IMR-90 (cell line): ENCODE data around the gene CEL. TPM values are rescaled to one million over a fixed set of nuclear protein-coding genes. Genes with fewer than 3 reads are reported as not detected.

Source experiments
- ATAC-seq: fragments of 200-7000 bp; cut with Tn5 transposase; 2 replicates; pipeline ENCODE4 v1.9.1; 2020; ENCODE audit warnings: low read depth, mild to moderate bottlenecking, moderate library complexity
- BruUV-seq: library from RNA; stranded (reverse); fragments of 400-500 nt; replicated peaks from 2 replicates; lab custom pipeline; 2021; lab: Mats Ljungman, UMichigan
- CTCF ChIA-PET: fragments of 300-600 bp; formaldehyde crosslinking; extraction: SDS; loops from one replicate; lab custom pipeline; 2021; ENCODE audit warnings: antibody characterized with exemption; lab: Yijun Ruan, JAX
- POLR2A ChIA-PET: fragments of 300-600 bp; sonication (Branson Sonifier 250); formaldehyde crosslinking; loops from one replicate; lab custom pipeline; 2022; ENCODE audit warnings: antibody characterized with exemption; ENCODE audit not compliant: unreplicated experiment; lab: Charles Lee
- DNase-seq: peaks from one replicate; pipeline ENCODE4 v3.0.0; 2013
- H2AFZ ChIP-seq: replicated peaks from 2 replicates; pipeline ENCODE3; 2013; ENCODE audit warnings: low read length, mild to moderate bottlenecking; ENCODE audit not compliant: poor library complexity
- H2AK5ac ChIP-seq: 2 replicates; pipeline ENCODE4 v1.6.1; 2013; ENCODE audit warnings: low read depth, low read length, inconsistent platforms
- H2AK9ac ChIP-seq: replicated peaks from 2 replicates; pipeline ENCODE3; 2013; ENCODE audit warnings: mild to moderate bottlenecking, low read depth, low read length, moderate library complexity; ENCODE audit not compliant: poor library complexity
- H2BK120ac ChIP-seq: 2 replicates; pipeline ENCODE4 v1.6.1; 2013; ENCODE audit warnings: low read depth, low read length, inconsistent platforms
- H2BK15ac ChIP-seq: 3 replicates; pipeline ENCODE4 v1.6.1; 2013; ENCODE audit warnings: low read depth, low read length, inconsistent platforms
- H2BK20ac ChIP-seq: 2 replicates; pipeline ENCODE4 v1.6.1; 2013; ENCODE audit warnings: low read depth, mild to moderate bottlenecking, inconsistent platforms, low read length, moderate library complexity
- H2BK5ac ChIP-seq: 2 replicates; pipeline ENCODE4 v1.6.1; 2013; ENCODE audit warnings: mild to moderate bottlenecking, low read depth, low read length, inconsistent platforms; ENCODE audit not compliant: poor library complexity, severe bottlenecking
- H3K14ac ChIP-seq: replicated peaks from 2 replicates; pipeline ENCODE4 v1.6.1; 2013; ENCODE audit warnings: low read depth, low read length, inconsistent platforms
- H3K18ac ChIP-seq: 2 replicates; pipeline ENCODE4 v1.6.1; 2013; ENCODE audit warnings: low read depth, low read length, control low read depth
- H3K23ac ChIP-seq: 2 replicates; pipeline ENCODE4 v1.6.1; 2013; ENCODE audit warnings: low read depth, low read length, inconsistent platforms
- H3K27ac ChIP-seq: 2 replicates; pipeline ENCODE4 v1.5.1; 2013; ENCODE audit warnings: mild to moderate bottlenecking, control low read depth, low read length; ENCODE audit not compliant: insufficient read depth
- H3K27me3 ChIP-seq: 2 replicates; pipeline ENCODE4 v1.6.1; 2013; ENCODE audit warnings: low read length; ENCODE audit not compliant: control insufficient read depth, insufficient read depth
- H3K36me3 ChIP-seq: 2 replicates; pipeline ENCODE4 v1.6.1; 2013; ENCODE audit warnings: low read length, mixed read lengths; ENCODE audit not compliant: control insufficient read depth, insufficient read depth
- H3K4ac ChIP-seq: 2 replicates; pipeline ENCODE4 v1.6.1; 2013; ENCODE audit warnings: low read depth, low read length, inconsistent platforms
- H3K4me1 ChIP-seq: 2 replicates; pipeline ENCODE4 v1.6.1; 2013; ENCODE audit warnings: low read length, mixed read lengths; ENCODE audit not compliant: control insufficient read depth, insufficient read depth
- H3K4me2 ChIP-seq: 2 replicates; pipeline ENCODE4 v1.6.1; 2013; ENCODE audit warnings: low read depth, mild to moderate bottlenecking, control low read depth, low read length, moderate library complexity
- H3K4me3 ChIP-seq: 2 replicates; pipeline ENCODE4 v1.5.1; 2013; ENCODE audit warnings: low read depth, mild to moderate bottlenecking, control low read depth, low read length, moderate library complexity; ENCODE audit not compliant: insufficient read depth
- H3K56ac ChIP-seq: 2 replicates; pipeline ENCODE4 v1.6.1; 2013; ENCODE audit warnings: low read length, inconsistent platforms; ENCODE audit not compliant: insufficient read depth; ENCODE audit errors: extremely low read depth
- H3K79me1 ChIP-seq, 2 experiments: 2 replicates each; pipeline ENCODE4 v1.6.1; 2013; ENCODE audit warnings: low read length in 2 of 2, inconsistent platforms in 1 of 2, low read depth in 1 of 2
- H3K9ac ChIP-seq: 2 replicates; pipeline ENCODE4 v1.6.1; 2013; ENCODE audit warnings: low read depth, low read length, control low read depth
- H3K9me1 ChIP-seq: 2 replicates; pipeline ENCODE4 v1.6.1; 2013; ENCODE audit warnings: low read length, inconsistent platforms; ENCODE audit not compliant: insufficient read depth
- H3K9me3 ChIP-seq: 2 replicates; pipeline ENCODE4 v1.6.1; 2013; ENCODE audit warnings: low read length; ENCODE audit not compliant: control insufficient read depth, insufficient read depth
- H4K20me1 ChIP-seq: 2 replicates; pipeline ENCODE4 v1.6.1; 2013; ENCODE audit warnings: low read length, inconsistent platforms; ENCODE audit not compliant: insufficient read depth
- H4K5ac ChIP-seq: 2 replicates; pipeline ENCODE4 v1.6.1; 2013; ENCODE audit warnings: mild to moderate bottlenecking, low read depth, low read length, control low read depth
- H4K8ac ChIP-seq, 2 experiments: 2 replicates each; pipeline ENCODE4 v1.6.1; 2013; ENCODE audit warnings: low read depth in 2 of 2, low read length in 2 of 2, control low read depth in 1 of 2, inconsistent platforms in 1 of 2
- H4K91ac ChIP-seq: 2 replicates; pipeline ENCODE4 v1.6.1; 2013; ENCODE audit warnings: low read depth, low read length, inconsistent platforms; ENCODE audit not compliant: insufficient read depth
- BHLHE40 ChIP-seq: fragments of 150-350 bp; IDR thresholded peaks from 2 replicates; pipeline ENCODE4 v1.6.1; 2016; ENCODE audit warnings: mild to moderate bottlenecking, low read depth, low read length
- CEBPB ChIP-seq: IDR thresholded peaks from 2 replicates; pipeline ENCODE4 v1.6.1; 2012; ENCODE audit warnings: low read depth, low read length, improper control_type of control experiment
- CHD1 ChIP-seq: IDR thresholded peaks from 2 replicates; pipeline ENCODE4 v1.6.1; 2012; ENCODE audit warnings: low read depth, low read length, improper control_type of control experiment
- ELK1 ChIP-seq: fragments of 150-350 bp; IDR thresholded peaks from 2 replicates; pipeline ENCODE4 v1.6.1; 2016; ENCODE audit warnings: low read depth, mild to moderate bottlenecking, low read length, moderate library complexity, borderline replicate concordance
- MAZ ChIP-seq: IDR thresholded peaks from 2 replicates; pipeline ENCODE4 v1.6.1; 2012; ENCODE audit warnings: low read depth, mild to moderate bottlenecking, low read length, improper control_type of control experiment, moderate library complexity, borderline replicate concordance
- MXI1 ChIP-seq: IDR thresholded peaks from 2 replicates; pipeline ENCODE4 v1.6.1; 2012; ENCODE audit warnings: low read depth, mild to moderate bottlenecking, low read length, moderate library complexity, borderline replicate concordance
- NFE2L2 ChIP-seq: fragments of 150-350 bp; IDR thresholded peaks from 2 replicates; pipeline ENCODE4 v1.6.1; 2016; ENCODE audit warnings: low read depth, mild to moderate bottlenecking, low read length
- RAD21 ChIP-seq: IDR thresholded peaks from 2 replicates; pipeline ENCODE4 v1.6.1; 2012; ENCODE audit warnings: low read length, improper control_type of control experiment
- USF2 ChIP-seq: fragments of 150-350 bp; IDR thresholded peaks from 2 replicates; pipeline ENCODE4 v1.6.1; 2017; ENCODE audit warnings: mild to moderate bottlenecking, antibody characterized with exemption, low read length, low read depth
- WGBS, 2 experiments: methylation state at CpG; one replicate each; pipeline versions ENCODE4 v1.1.5 to v1.1.7; 2013; ENCODE audit warnings: missing lambda C conversion rate in 2 of 2; ENCODE audit not compliant: insufficient read length in 1 of 2; ENCODE audit errors: extremely low coverage in 2 of 2; 5-methylcytosine and 5-hydroxymethylcytosine counted together
- dilution Hi-C: fragments of 300-500 bp; cut with HindIII; formaldehyde crosslinking; loops from one replicate; pipeline ENCODE4 v1.14.3; 2018; ENCODE audit warnings: low sequenced_read_pairs; ENCODE audit not compliant: unreplicated experiment
- in situ Hi-C: fragments of 300-500 bp; cut with MboI; formaldehyde crosslinking; loops from 3 replicates; pipeline ENCODE4 v1.14.3; 2019; ENCODE audit warnings: low sequenced_read_pairs, inconsistent platforms, mixed read lengths
- intact Hi-C: fragments of 100-400 bp; cut with micrococcal nuclease; formaldehyde crosslinking; loops from 2 replicates; pipeline ENCODE4 v1.10.0; 2022
- polyA plus RNA-seq, 3 experiments: library from polyadenylated mRNA; depleted of rRNA; stranded (reverse); fragments of >200 nt; gene quantifications; 2 replicates each; pipeline ENCODE4 v1.2.3, GENCODE V29; 2012; ENCODE audit warnings: low replicate concordance in 1 of 3
- total RNA-seq: library from RNA; depleted of rRNA; stranded (reverse); fragments of >200 nt; gene quantifications from 2 replicates; pipeline ENCODE4 v1.2.3, GENCODE V29; 2012

Gene CEL
- total and polyA plus RNA-seq, 2 of the 4 experiments (the other 2 are of a cell fraction), result under 0.01 to 0.75 TPM

- no peaks in the 10 kb centered on the region for H3K9me1 ChIP-seq
- no peaks in the 10 kb centered on the region for H4K20me1 ChIP-seq
- H3K4ac ChIP-seq, result no peak overlapping the region
- H3K4me1 ChIP-seq, result peaks cover 3% of the 10 kb centered on the region; the same call in 1 of the 2 replicates
- H3K79me1 ChIP-seq, result no peaks in the 10 kb centered on the region
- ChIA-PET POLR2A (no interaction called here), CTCF (no interaction called here)
- H3K23ac ChIP-seq, result no peak overlapping the region
- H2BK15ac ChIP-seq, result no peak overlapping the region
- no peak for ATAC-seq
- no peak overlapping the region for H3K18ac ChIP-seq
- H2AFZ ChIP-seq, result no peak overlapping the region
- dilution Hi-C loops, result no loop called here
- DNase-seq, result no peak
- no peak overlapping the region for H3K4me3 ChIP-seq
- H3K36me3 ChIP-seq, result peaks cover 46% of the 10 kb centered on the region
- H2AK9ac ChIP-seq, result no peak overlapping the region
- no peak overlapping the region for H2BK5ac ChIP-seq
- no peak overlapping the region for H4K5ac ChIP-seq
- no peak overlapping the region for H4K8ac ChIP-seq
- BruUV-seq, result no TSS peak
- TF ChIP-seq NFE2L2 (no peak), MAZ (no peak), CHD1 (no peak), ELK1 (no peak), BHLHE40 (no peak), MXI1 (no peak), CEBPB (no peak), RAD21 (no peak), USF2 (no peak)
- no peaks in the 10 kb centered on the region for H3K27me3 ChIP-seq
- H2AK5ac ChIP-seq, result no peak overlapping the region
- H3K14ac ChIP-seq, result no peak overlapping the region
- H2BK20ac ChIP-seq, result no peak overlapping the region
- H3K9me3 ChIP-seq, result no peaks in the 10 kb centered on the region
- H3K9ac ChIP-seq, result no peak overlapping the region
- 87% methylated on average over 3 of the region's 12 CpGs; no CpG with 5 or more reads in 1 of the 2 experiments for WGBS, 2 experiments
- no peak overlapping the region for H2BK120ac ChIP-seq
- no peak overlapping the region for H3K56ac ChIP-seq
- no peak overlapping the region for H3K27ac ChIP-seq
- in situ Hi-C loops, result no loop called here
- H3K4me2 ChIP-seq, result no peak overlapping the region
- H4K91ac ChIP-seq, result no peak overlapping the region
- intact Hi-C loops, result no loop called here
Measured at GRCh38 chr9:133057553-133057952, 4.2 kb upstream of the CEL start.
